ENCODE measurements around the gene NOL11. TPM values are rescaled to one million over a fixed set of nuclear protein-coding genes. Genes with fewer than 3 reads are reported as not detected.
A peak's percentile ranks its signal among the peaks of the same experiment; 100 is the strongest.

The NOL11 gene
- polyA plus RNA-seq, 3 donors = 5.2 to 11.4 (median 6.1) TPM

- no peak overlapping the region for H3K4me3 Mint-ChIP-seq
- no CpG with 5 or more reads among the region's 2 CpGs for WGBS (ENCODE audit: insufficient coverage)
- H3K27ac Mint-ChIP-seq = no peak overlapping the region
Observed at GRCh38 chr17:67765623-67766022, 47.9 kb downstream of the NOL11 start.

GRCh38 chr17:67769231-67769630 is 51.5 kb downstream of the NOL11 start:
- H3K9me3 Mint-ChIP-seq = peaks cover 0 to 4% (median 0%) of the 10 kb centered on the region in 7 donors
- no peaks in the 10 kb centered on the region for H4K20me1 ChIP-seq (ENCODE audit: insufficient read depth, low read length)
- H3K36me3 ChIP-seq (replicated peaks in 1 of 2; ENCODE audit: control insufficient read depth in 1 of 2, insufficient read depth in 2 of 2, low read length in 2 of 2) = no peaks in the 10 kb centered on the region

More at GRCh38 chr17:67765623-67766022, 47.9 kb downstream of the NOL11 start:
- H3K4me3 ChIP-seq (replicated peaks in 1 of 3; ENCODE audit: low read depth in 2 of 3, low read length in 3 of 3) = no peak overlapping the region
- H3K9me3 Mint-ChIP-seq = peaks cover 0 to 4% (median 0%) of the 10 kb centered on the region in 7 donors
- no peaks in the 10 kb centered on the region for H3K4me1 ChIP-seq (ENCODE audit: control insufficient read depth in 1 of 2, insufficient read depth in 2 of 2, low read length in 2 of 2)
- intact Hi-C loops (cut with micrococcal nuclease) = no loop called here
- no peak overlapping the region for H3K9ac ChIP-seq (ENCODE audit: insufficient read depth, low read length, poor library complexity, severe bottlenecking)
- no peaks in the 10 kb centered on the region for H3K36me3 ChIP-seq (replicated peaks in 1 of 2; ENCODE audit: control insufficient read depth in 1 of 2, insufficient read depth in 2 of 2, low read length in 2 of 2)
- no peaks in the 10 kb centered on the region for H4K20me1 ChIP-seq (ENCODE audit: insufficient read depth, low read length)
- no peak overlapping the region for H3K27ac ChIP-seq (ENCODE audit: low read depth in 1 of 2, low read length in 2 of 2)
- no peak for DNase-seq
- no peaks in the 10 kb centered on the region for H3K9me3 ChIP-seq (replicated peaks in 1 of 2; ENCODE audit: control insufficient read depth in 1 of 2, insufficient read depth in 1 of 2, low read length in 2 of 2)
- no peak overlapping the region for H3K4me2 ChIP-seq (replicated peaks; ENCODE audit: extremely low read depth, low read length, poor library complexity, severe bottlenecking)
- no peaks in the 10 kb centered on the region for H3K79me2 ChIP-seq (ENCODE audit: insufficient read depth, low read length)
- TF ChIP-seq CTCF (IDR thresholded peaks at IDR 0.05) = no peak
- peaks cover 5% of the 10 kb centered on the region for H3K4me1 Mint-ChIP-seq
- H3K27me3 Mint-ChIP-seq (ENCODE audit: low read depth in 3 of 3) = peaks cover 0 to 2% (median 1%) of the 10 kb centered on the region in 3 donors
- no peaks in the 10 kb centered on the region for H3K36me3 Mint-ChIP-seq
- H3K27me3 ChIP-seq (ENCODE audit: control insufficient read depth in 2 of 2, insufficient read depth in 2 of 2, low read length in 2 of 2) = no peaks in the 10 kb centered on the region
- H2AFZ ChIP-seq (ENCODE audit: insufficient read depth, low read depth, low read length, poor library complexity, severe bottlenecking) = no peak overlapping the region

More at GRCh38 chr17:67769231-67769630, 51.5 kb downstream of the NOL11 start:
- Histone ChIP-seq H3K27ac (ENCODE audit: low read depth in 1 of 2, low read length in 2 of 2) (no peak overlapping the region), H3K9me3 (replicated peaks in 1 of 2; ENCODE audit: control insufficient read depth in 1 of 2, insufficient read depth in 1 of 2, low read length in 2 of 2) (no peaks in the 10 kb centered on the region), H3K4me3 (replicated peaks in 1 of 3; ENCODE audit: low read depth in 2 of 3, low read length in 3 of 3) (no peak overlapping the region), H2AFZ (ENCODE audit: insufficient read depth, low read depth, low read length, poor library complexity, severe bottlenecking) (peak overlapping the region; percentile 37), H3K9ac (ENCODE audit: insufficient read depth, low read length, poor library complexity, severe bottlenecking) (no peak overlapping the region), H3K4me1 (ENCODE audit: control insufficient read depth in 1 of 2, insufficient read depth in 2 of 2, low read length in 2 of 2) (no peaks in the 10 kb centered on the region), H3K4me2 (replicated peaks; ENCODE audit: extremely low read depth, low read length, poor library complexity, severe bottlenecking) (no peak overlapping the region), H3K79me2 (ENCODE audit: insufficient read depth, low read length) (no peaks in the 10 kb centered on the region), H3K27me3 (ENCODE audit: control insufficient read depth in 2 of 2, insufficient read depth in 2 of 2, low read length in 2 of 2) (no peaks in the 10 kb centered on the region)
- no peak for TF ChIP-seq CTCF (IDR thresholded peaks at IDR 0.05)
- no peaks in the 10 kb centered on the region for H3K36me3 Mint-ChIP-seq
- peaks cover 5% of the 10 kb centered on the region for H3K4me1 Mint-ChIP-seq
- no peak overlapping the region for H3K4me3 Mint-ChIP-seq
- no peak for DNase-seq
- no peak overlapping the region for H3K27ac Mint-ChIP-seq
- intact Hi-C loops (cut with micrococcal nuclease) = no loop called here
- peaks cover 1 to 3% (median 1%) of the 10 kb centered on the region in 3 donors for H3K27me3 Mint-ChIP-seq (ENCODE audit: low read depth in 3 of 3)
- WGBS (ENCODE audit: insufficient coverage) = 0% methylated on average over 2 of the region's 5 CpGs
